SK-N-MC (cell line): ENCODE data around the gene MAP2.

ENCODE experiments used
- EZH2 ChIP-seq: fragments of 200-600 bp; sonication (generic); IDR thresholded peaks from one replicate; pipeline ENCODE4 v1.6.1; 2017; ENCODE audit warnings: antibody characterized with exemption
- FOXP2 ChIP-seq: optimal IDR thresholded peaks from 2 replicates; pipeline ENCODE3; 2011; ENCODE audit warnings: mild to moderate bottlenecking, moderate library complexity; ENCODE audit not compliant: insufficient read depth; ENCODE audit errors: extremely low read length, control extremely low read depth
- POLR2AphosphoS5 ChIP-seq: IDR thresholded peaks from 2 replicates; pipeline ENCODE4 v1.6.1; 2012; ENCODE audit warnings: mild to moderate bottlenecking, low read depth, low read length, borderline replicate concordance

DNA sequence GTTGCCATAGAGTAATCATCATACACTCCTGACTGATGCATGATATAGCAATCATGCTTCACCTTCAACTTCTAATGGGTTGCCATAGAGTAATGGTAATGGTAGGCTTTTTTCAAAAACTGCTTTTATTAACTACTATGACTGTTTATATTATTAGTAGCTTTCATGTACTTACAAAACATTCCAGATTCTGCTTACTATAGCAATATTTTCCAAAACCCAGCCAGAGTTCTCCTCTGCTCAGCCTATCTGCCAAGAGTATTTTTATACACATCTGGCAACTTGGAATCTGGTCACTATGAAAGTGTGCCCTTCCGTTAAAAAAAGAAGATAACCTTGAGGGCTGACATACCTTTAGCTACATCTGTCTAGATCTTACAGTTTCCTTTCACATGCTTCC lies 342.8 kb downstream of the MAP2 start:
- no peak for TF ChIP-seq EZH2
- TF ChIP-seq POLR2AphosphoS5: no peak
- no peak for TF ChIP-seq FOXP2
